NB4 (cell line): ENCODE data around the gene RTCA.

Experiments used
- DNase-seq: peaks from one replicate; pipeline ENCODE4 v3.0.0; 2010; ENCODE audit warnings: low read depth
- H3K4me3 ChIP-seq: one replicate; pipeline ENCODE4 v1.5.1; 2011; ENCODE audit warnings: mild to moderate bottlenecking, low read depth, low read length, moderate library complexity
- MYC ChIP-seq: IDR thresholded peaks from 2 replicates; pipeline ENCODE4 v1.6.1; 2011; ENCODE audit warnings: low read depth, low read length
- POLR2A ChIP-seq: IDR thresholded peaks from 2 replicates; pipeline ENCODE4 v1.6.1; 2011; ENCODE audit warnings: mild to moderate bottlenecking; ENCODE audit not compliant: insufficient read length; ENCODE audit errors: extremely low read depth
- TF ChIP-seq, protein P1 (sequence below): IDR thresholded peaks from 2 replicates; pipeline ENCODE4 v1.6.1; 2011; ENCODE audit warnings: low read depth, low read length
- TF ChIP-seq, protein P2 (sequence below): IDR thresholded peaks from one replicate; pipeline ENCODE4 v1.5.1; 2012; ENCODE audit warnings: low read depth, low read length

The RTCA gene

DNA sequence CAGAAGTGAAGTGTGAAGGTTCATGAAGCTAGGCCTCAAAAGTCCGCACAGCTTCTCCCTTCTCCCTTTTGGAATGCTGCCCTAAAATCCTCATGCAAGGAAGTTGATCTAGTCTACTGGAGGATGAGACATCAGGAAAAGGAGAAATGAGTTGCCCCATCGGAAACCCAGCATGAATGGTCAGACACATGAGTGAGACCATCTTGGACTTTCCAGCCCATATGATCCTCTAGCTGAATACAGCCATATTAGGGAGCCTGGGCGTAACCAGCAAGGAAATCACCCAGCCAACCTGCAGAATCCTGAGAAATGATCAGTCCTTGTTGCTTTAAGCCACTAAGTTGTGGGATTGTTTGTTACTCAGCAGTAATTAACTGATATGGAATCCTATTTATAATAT is 28.9 kb upstream of the RTCA start:
- DNase-seq = no peak
- no peak overlapping the region for H3K4me3 ChIP-seq
- TF ChIP-seq MYC (no peak), POLR2A (no peak)
- TF ChIP-seq, protein P1, sequence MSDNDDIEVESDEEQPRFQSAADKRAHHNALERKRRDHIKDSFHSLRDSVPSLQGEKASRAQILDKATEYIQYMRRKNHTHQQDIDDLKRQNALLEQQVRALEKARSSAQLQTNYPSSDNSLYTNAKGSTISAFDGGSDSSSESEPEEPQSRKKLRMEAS = no peak
- TF ChIP-seq, protein P2, sequence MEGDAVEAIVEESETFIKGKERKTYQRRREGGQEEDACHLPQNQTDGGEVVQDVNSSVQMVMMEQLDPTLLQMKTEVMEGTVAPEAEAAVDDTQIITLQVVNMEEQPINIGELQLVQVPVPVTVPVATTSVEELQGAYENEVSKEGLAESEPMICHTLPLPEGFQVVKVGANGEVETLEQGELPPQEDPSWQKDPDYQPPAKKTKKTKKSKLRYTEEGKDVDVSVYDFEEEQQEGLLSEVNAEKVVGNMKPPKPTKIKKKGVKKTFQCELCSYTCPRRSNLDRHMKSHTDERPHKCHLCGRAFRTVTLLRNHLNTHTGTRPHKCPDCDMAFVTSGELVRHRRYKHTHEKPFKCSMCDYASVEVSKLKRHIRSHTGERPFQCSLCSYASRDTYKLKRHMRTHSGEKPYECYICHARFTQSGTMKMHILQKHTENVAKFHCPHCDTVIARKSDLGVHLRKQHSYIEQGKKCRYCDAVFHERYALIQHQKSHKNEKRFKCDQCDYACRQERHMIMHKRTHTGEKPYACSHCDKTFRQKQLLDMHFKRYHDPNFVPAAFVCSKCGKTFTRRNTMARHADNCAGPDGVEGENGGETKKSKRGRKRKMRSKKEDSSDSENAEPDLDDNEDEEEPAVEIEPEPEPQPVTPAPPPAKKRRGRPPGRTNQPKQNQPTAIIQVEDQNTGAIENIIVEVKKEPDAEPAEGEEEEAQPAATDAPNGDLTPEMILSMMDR = no peak

DNA sequence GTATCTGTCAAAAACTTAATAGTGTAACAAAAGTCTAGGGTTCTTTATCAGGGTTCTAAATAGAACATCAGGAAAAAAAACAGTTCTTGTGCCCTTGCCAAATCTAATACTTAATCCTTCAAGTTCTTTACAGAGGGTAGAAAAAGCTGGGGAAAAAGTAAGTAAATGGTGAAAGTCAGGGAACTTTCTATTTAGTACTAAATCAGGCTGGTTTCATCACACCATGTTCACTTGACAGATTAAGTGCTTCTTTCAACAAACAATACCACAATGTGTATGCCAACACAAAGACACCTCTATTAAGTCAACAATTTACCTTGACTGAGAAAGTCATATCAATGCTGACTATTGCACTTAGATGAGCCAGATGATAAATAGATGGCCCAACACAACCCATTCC is 26.1 kb upstream of the RTCA start:
- TF ChIP-seq, protein P2 = no peak
- TF ChIP-seq, protein P1 = no peak
- TF ChIP-seq POLR2A (no peak), MYC (no peak)
- no peak overlapping the region for H3K4me3 ChIP-seq
- DNase-seq = no peak

- no peak for TF ChIP-seq POLR2A
- DNase-seq = no peak
- H3K4me3 ChIP-seq = no peak overlapping the region
Observed at GRCh38 chr1:100240631-100241030, 25.4 kb upstream of the RTCA start.

GRCh38 chr1:100246738-100247137 is 19.3 kb upstream of the RTCA start:
- DNase-seq = no peak
- TF ChIP-seq, protein P2 = no peak
- no peak for TF ChIP-seq POLR2A
- TF ChIP-seq MYC = no peak
- TF ChIP-seq, protein P1 = no peak
- no peak overlapping the region for H3K4me3 ChIP-seq

GRCh38 chr1:100249155-100249536 is 16.9 kb upstream of the RTCA start:
- peak overlapping the region; percentile 99 for H3K4me3 ChIP-seq
- no peak for TF ChIP-seq POLR2A
- TF ChIP-seq MYC = no peak
- TF ChIP-seq, protein P2 = no peak
- TF ChIP-seq, protein P1 = no peak
- peak; percentile 41 for DNase-seq

DNA sequence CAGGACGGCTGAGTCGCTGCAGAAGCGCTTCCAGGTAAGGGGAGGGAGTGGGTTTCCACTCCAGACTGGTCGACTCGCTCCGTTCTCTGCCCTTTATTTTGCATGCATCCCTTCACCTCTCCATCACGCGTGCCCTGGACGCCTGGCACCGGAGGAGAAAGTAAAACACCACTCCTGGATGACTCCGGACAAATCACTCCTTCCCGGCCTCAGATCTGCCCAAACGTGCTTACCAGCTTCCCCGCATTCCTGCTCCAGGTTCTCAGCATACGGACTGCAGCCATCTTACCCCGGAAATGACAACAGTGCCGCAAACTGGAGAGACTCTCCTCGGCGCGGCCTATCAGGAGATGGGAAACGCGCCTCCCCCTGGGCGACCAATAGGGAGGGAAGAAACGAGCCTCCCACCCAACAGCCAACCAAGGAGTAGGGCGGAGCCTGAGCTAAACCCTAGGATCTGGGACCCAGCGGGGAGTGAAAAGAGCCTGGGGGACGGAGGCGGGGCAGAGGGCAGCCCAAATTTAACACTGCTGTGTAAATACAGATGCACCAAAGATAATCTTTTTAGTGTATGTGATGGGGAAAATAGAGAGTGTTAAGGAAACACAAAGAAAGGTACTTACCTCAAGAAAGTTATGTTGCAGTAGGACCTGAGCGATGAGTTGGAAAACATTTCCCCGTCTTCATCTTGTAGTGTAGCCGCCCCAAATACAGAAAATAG is 16.3 kb upstream of the RTCA start, which contains the start of gene DBT:
TSS of gene DBT (minus strand) at position 298 of the 721 bp plus-strand sequence. CDS start at position 284, 14 bp downstream.
- DNase-seq = peak; percentile 96
- TF ChIP-seq MYC (peak; percentile 42; the same call in 1 of the 2 replicates), POLR2A (peak; percentile 95)
- TF ChIP-seq, protein P1 = no peak; the same call in 1 of the 2 replicates
- TF ChIP-seq, protein P2 = no peak
- H3K4me3 ChIP-seq = peak within 1 kb of the TSS; percentile 99
